SK-N-MC (cell line): ENCODE measurements around the gene FBXL20.

Experiments
- EZH2 ChIP-seq: fragments of 200-600 bp; sonication (generic); IDR thresholded peaks from one replicate; pipeline ENCODE4 v1.6.1; 2017; ENCODE audit warnings: antibody characterized with exemption
- POLR2AphosphoS5 ChIP-seq: IDR thresholded peaks from 2 replicates; pipeline ENCODE4 v1.6.1; 2012; ENCODE audit warnings: mild to moderate bottlenecking, low read depth, low read length, borderline replicate concordance

- no peak for TF ChIP-seq POLR2AphosphoS5
- TF ChIP-seq EZH2: no peak
Observed at GRCh38 chr17:39399791-39400190, 1.6 kb downstream of the FBXL20 start.
